Lower leg skin (tissue), 3 donors: ENCODE measurements around the gene NRN1L.
"Not testable (repeated sequence)": the region's sequence is repeated elsewhere in the genome, so short reads cannot be mapped to it uniquely, and the experiment has no call there.

ENCODE experiments used
- CTCF ChIP-seq, 3 donors: fragments of 450-650 bp; IDR thresholded peaks; one replicate each; pipeline ENCODE4 v1.5.1; 2016; ENCODE audit warnings: antibody characterized with exemption in 3 of 3, mild to moderate bottlenecking in 3 of 3, moderate library complexity in 2 of 3
- POLR2A ChIP-seq, 2 donors: fragments of 450-650 bp; IDR thresholded peaks; one replicate each; pipeline ENCODE4 v1.6.1; 2016 to 2017; ENCODE audit warnings: antibody characterized with exemption in 2 of 2, mild to moderate bottlenecking in 1 of 2, moderate library complexity in 1 of 2

DNA sequence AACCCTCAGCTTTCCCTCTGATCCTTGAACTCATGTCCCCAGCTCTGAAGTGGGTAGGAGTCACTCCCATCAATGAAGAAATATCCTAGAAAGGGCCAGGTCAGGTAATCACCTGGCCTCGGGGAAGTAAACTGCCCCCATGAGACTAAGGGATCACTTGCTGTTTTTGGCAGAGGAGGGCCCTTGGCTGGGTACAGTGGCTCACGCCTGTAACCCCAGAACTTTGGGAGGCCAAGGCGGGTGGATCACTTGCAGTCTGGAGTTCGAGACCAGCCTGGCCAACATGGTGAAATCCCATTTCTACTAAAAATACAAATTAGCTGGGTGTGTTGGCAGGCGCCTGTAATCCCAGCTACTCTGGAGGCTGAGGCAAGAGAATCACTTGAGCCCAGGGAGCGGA lies 20.6 kb upstream of the NRN1L start:
- not testable (repeated sequence) for TF ChIP-seq CTCF, POLR2A (IDR thresholded peaks at IDR 0.05)
